Measurements from ENCODE around the gene CCDC85A.

Gene CCDC85A

DNA sequence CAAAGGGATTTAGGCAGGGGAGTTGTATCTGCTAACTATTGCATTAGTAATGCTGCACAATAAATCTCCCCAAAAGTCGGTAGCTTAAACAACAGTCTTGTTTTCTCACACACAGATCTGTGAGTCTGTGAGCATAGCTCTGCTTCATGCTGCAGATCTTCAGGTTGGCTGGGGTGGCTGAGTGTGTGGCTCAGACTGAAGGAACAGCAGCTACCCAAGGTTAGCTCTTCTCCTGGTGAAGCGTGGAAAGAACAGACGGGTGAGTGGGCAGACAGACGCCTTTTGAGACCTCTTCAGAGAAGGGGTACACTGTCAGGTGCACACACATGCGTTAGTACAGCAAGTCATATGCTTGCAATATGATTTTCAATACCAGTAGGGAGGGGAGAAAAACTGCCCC lies 3.9 kb upstream of the CCDC85A start:
- DNase-seq (ENCODE audit: low read depth) = no peak
- TF ChIP-seq, protein P1, sequence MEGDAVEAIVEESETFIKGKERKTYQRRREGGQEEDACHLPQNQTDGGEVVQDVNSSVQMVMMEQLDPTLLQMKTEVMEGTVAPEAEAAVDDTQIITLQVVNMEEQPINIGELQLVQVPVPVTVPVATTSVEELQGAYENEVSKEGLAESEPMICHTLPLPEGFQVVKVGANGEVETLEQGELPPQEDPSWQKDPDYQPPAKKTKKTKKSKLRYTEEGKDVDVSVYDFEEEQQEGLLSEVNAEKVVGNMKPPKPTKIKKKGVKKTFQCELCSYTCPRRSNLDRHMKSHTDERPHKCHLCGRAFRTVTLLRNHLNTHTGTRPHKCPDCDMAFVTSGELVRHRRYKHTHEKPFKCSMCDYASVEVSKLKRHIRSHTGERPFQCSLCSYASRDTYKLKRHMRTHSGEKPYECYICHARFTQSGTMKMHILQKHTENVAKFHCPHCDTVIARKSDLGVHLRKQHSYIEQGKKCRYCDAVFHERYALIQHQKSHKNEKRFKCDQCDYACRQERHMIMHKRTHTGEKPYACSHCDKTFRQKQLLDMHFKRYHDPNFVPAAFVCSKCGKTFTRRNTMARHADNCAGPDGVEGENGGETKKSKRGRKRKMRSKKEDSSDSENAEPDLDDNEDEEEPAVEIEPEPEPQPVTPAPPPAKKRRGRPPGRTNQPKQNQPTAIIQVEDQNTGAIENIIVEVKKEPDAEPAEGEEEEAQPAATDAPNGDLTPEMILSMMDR (IDR thresholded peaks at IDR 0.05; ENCODE audit: low read depth, low read length, missing control alignments) = no peak
- H3K4me3 ChIP-seq (ENCODE audit: low read depth, low read length) = no peak overlapping the region

DNA sequence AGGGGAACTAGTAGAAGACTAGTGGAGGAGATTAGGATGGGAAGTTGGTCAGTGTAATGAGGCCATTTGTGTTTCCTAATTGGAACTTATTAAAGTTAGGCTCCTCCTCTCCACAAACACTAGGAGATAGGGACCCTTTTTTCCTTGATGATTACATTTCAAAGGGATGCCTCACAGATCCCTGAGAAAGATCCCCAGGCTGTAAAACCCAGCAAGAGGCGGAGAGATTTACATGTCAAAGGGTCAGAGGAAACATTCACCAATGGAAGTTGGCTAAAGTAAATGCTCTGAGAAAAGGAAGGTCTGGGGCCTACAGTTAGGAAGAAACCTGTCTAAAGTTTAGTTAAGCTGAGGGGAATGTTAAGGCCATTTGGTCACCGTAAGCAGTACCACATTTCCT lies 1.4 kb upstream of the CCDC85A start:
- DNase-seq (ENCODE audit: low read depth) = no peak
- TF ChIP-seq, protein P1 (IDR thresholded peaks at IDR 0.05; ENCODE audit: low read depth, low read length, missing control alignments) = no peak
- no peak overlapping the region for H3K4me3 ChIP-seq (ENCODE audit: low read depth, low read length)

DNA sequence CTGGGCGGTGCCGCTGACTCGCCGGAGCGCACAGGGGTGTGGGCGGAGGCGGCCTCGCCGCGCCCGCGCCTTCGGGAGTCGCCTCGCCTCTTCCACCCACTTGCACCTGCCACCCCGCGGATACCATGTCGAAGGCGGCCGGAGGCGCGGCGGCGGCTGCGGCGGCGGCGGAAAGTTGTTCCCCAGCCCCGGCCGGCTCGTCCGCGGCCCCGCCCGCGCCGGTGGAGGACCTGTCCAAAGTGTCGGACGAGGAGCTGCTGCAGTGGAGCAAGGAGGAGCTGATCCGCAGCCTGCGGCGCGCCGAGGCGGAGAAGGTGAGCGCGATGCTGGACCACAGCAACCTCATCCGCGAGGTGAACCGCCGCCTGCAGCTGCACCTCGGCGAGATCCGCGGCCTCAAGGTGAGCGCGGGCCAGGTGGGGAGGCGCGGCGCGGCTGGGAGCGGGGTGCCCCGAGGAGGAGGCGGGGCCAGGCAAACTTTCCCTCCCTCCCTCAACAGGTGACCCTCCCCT lies 766 bp downstream of the CCDC85A start:
- TF ChIP-seq, protein P1 (IDR thresholded peaks at IDR 0.05; ENCODE audit: low read depth, low read length, missing control alignments) = no peak
- no peak for DNase-seq (ENCODE audit: low read depth)
- no peak overlapping the region for H3K4me3 ChIP-seq (ENCODE audit: low read depth, low read length)

DNA sequence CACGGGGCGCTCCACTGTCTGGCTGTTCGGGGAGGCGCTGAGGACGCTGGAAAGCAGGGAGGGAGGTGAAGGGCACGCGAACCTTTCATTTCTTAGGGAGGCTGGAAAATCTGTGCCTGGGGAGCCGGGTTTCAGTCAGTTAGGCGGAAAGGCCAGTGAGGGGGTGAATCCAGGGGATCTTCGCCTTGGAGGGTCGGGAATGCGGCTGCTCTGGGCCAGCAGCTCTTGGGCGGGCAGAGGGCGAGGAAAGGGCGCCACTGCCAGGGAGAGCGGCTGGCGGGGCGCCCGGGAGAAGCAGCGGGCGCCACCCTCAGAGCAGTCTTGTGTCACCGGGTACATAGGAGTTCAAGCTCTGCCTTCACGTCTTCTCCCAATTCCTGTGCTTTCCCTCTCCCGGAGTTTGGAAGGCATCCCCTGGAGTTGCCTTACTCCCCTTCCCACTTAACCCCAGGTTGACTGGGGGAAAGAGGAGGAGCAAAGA lies 1.4 kb downstream of the CCDC85A start:
- no peak overlapping the region for H3K4me3 ChIP-seq (ENCODE audit: low read depth, low read length)
- TF ChIP-seq, protein P1 (IDR thresholded peaks at IDR 0.05; ENCODE audit: low read depth, low read length, missing control alignments) = no peak
- DNase-seq (ENCODE audit: low read depth) = no peak

DNA sequence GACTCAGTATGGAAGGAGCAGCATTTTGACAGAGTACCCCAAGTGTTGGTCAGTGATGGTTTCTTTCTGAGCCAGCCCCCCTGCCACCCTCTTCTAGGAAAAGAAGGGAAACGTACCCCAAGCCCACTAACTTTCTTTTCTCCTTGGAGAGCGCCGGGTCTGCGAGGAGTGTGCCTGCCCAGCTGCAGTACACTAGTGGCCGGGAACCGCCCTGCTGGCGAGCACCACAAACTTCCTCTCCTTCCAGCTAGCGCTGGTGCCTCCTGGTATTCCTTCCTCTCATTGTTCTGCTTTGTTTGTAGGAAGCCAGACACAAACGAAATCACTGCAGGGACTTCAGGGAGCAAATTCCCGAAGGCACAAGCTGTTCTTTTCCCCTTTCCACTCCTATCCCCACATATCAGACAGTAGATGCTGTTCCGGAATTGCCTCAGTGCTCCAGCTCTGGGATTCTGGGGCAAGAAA lies 1.8 kb downstream of the CCDC85A start:
- TF ChIP-seq, protein P1 (IDR thresholded peaks at IDR 0.05; ENCODE audit: low read depth, low read length, missing control alignments) = no peak
- DNase-seq (ENCODE audit: low read depth) = no peak
- H3K4me3 ChIP-seq (ENCODE audit: low read depth, low read length) = no peak overlapping the region

DNA sequence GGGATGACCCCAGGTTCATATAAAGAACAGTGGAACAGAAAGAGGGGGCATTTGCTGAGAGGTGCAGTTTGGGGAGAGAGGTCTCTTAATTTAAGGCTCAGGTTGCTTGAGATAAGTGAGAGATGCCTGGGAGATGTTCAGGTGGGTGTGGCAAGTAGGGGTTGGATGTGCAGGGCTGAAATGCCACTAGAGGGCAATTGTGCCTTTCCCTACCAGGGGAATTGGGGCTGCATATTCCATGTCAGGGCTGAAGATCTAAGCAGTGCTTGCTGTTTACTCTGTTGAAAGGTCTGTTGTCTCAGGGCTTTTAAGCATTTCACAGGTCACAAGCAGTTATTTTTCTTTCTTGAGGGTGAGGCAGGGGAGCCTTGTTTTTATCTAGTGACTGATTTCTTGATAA lies 7.8 kb downstream of the CCDC85A start:
- no peak for DNase-seq (ENCODE audit: low read depth)
- TF ChIP-seq, protein P1 (IDR thresholded peaks at IDR 0.05; ENCODE audit: low read depth, low read length, missing control alignments) = peak; percentile 43

DNA sequence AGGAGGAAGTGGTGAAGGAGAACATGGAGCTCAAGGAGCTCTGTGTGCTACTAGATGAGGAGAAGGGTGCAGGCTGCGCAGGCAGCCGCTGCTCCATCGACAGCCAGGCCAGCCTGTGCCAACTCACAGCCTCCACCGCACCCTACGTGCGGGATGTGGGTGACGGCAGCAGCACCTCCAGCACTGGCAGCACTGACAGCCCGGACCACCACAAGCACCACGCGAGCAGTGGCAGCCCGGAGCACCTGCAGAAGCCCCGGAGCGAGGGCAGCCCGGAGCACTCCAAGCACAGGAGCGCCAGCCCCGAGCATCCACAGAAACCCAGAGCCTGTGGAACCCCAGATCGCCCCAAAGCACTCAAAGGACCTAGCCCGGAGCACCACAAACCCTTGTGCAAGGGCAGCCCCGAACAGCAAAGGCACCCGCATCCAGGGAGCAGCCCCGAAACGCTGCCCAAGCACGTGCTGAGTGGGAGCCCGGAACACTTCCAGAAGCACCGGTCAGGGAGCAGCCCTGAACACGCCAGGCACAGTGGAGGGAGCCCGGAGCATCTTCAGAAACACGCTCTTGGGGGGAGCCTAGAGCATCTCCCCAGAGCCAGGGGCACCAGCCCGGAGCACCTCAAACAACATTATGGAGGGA lies 9.0 kb downstream of the CCDC85A start:
- TF ChIP-seq, protein P1 (IDR thresholded peaks at IDR 0.05; ENCODE audit: low read depth, low read length, missing control alignments) = no peak
- no peak overlapping the region for H3K4me3 ChIP-seq (ENCODE audit: low read depth, low read length)
- no peak for DNase-seq (ENCODE audit: low read depth)

More for the DNA sequence above, 7.8 kb downstream of the CCDC85A start:
- no peak overlapping the region for H3K4me3 ChIP-seq (ENCODE audit: low read depth, low read length)
